HCT116 (cell line): Measurements from ENCODE around the gene NDUFS3. TPM values are rescaled to one million over a fixed set of nuclear protein-coding genes. Genes with fewer than 3 reads are reported as not detected.

Source experiments
- ATAC-seq: fragments of 200-7000 bp; cut with Tn5 transposase; 2 replicates; pipeline ENCODE4 v1.9.1; 2020; ENCODE audit warnings: mild to moderate bottlenecking, moderate library complexity
- BruUV-seq: library from RNA; stranded (reverse); fragments of 400-500 nt; replicated peaks from 2 replicates; lab custom pipeline; 2021; lab: Mats Ljungman, UMichigan
- CTCF ChIA-PET: fragments of 300-600 bp; sonication (Branson Sonifier 250); formaldehyde crosslinking; loops from one replicate; lab custom pipeline; 2021; ENCODE audit warnings: antibody characterized with exemption; lab: Charles Lee
- POLR2A ChIA-PET: fragments of 300-600, 350-600 bp; sonication (Branson Sonifier 250); formaldehyde crosslinking; loops from one replicate; lab custom pipeline; 2021; ENCODE audit warnings: antibody characterized with exemption; lab: Charles Lee
- RAD21 ChIA-PET, 2 experiments: fragments of 300-600 bp; sonication (Branson Sonifier 250); formaldehyde crosslinking; loops; one replicate each; lab custom pipeline; 2023; ENCODE audit warnings: low total read pairs in 2 of 2; ENCODE audit not compliant: uncharacterized antibody in 2 of 2, unreplicated experiment in 2 of 2, low non-redundant PET in 1 of 2; lab: Charles Lee
- DNase-seq: peaks from one replicate; pipeline ENCODE4 v3.0.0-alpha.2; 2010; ENCODE audit warnings: low read depth, low spot score
- H2AFZ ChIP-seq: fragments of 200-600 bp; shearing (Covaris generic), sonication (generic); 2 replicates; pipeline ENCODE4 v1.6.1; 2017; ENCODE audit warnings: low read depth, mixed run types, mixed read lengths, antibody characterized with exemption, low read length; ENCODE audit not compliant: poor library complexity, severe bottlenecking
- H3K27ac ChIP-seq: 2 replicates; pipeline ENCODE4 v1.5.1; 2012; ENCODE audit warnings: low read depth, low read length
- H3K27me3 ChIP-seq: fragments of 200-600 bp; sonication (generic); 2 replicates; pipeline ENCODE4 v1.6.1; 2016; ENCODE audit warnings: mixed run types, low read length, mixed read lengths; ENCODE audit not compliant: insufficient read depth
- H3K36me3 ChIP-seq, 2 experiments: fragments of 200-500 bp in 1 of 2; fragments of 200-600 bp in 1 of 2; sonication (Bioruptor generic) in 1 of 2; sonication (generic) in 1 of 2; 2 replicates each; pipeline versions ENCODE4 v1.5.1 to v1.6.1; 2014 to 2016; ENCODE audit warnings: low read length in 2 of 2, inconsistent platforms in 1 of 2, mixed read lengths in 1 of 2, mixed run types in 1 of 2; ENCODE audit not compliant: insufficient read depth in 2 of 2, control insufficient read depth in 1 of 2
- H3K4me1 ChIP-seq, 2 experiments: fragments of 200-600 bp in 1 of 2; sonication (generic) in 1 of 2; 2 replicates each; pipeline versions ENCODE4 v1.5.1 to v1.6.1; 2012 to 2017; ENCODE audit warnings: low read length in 2 of 2, inconsistent platforms in 1 of 2, mild to moderate bottlenecking in 1 of 2, mixed read lengths in 1 of 2, mixed run types in 1 of 2, moderate library complexity in 1 of 2; ENCODE audit not compliant: insufficient read depth in 2 of 2, control insufficient read depth in 1 of 2
- H3K4me2 ChIP-seq: fragments of 200-600 bp; sonication (generic); 2 replicates; pipeline ENCODE4 v1.6.1; 2017; ENCODE audit warnings: mixed run types, low read length, mixed read lengths
- H3K4me3 ChIP-seq, 2 experiments: fragments of 200-600 bp in 1 of 2; sonication (generic) in 1 of 2; replicated peaks in 1 of 2; 2 replicates each; pipeline ENCODE4 v1.5.1; 2011 to 2016; ENCODE audit warnings: low read length in 2 of 2, control low read depth in 1 of 2, low read depth in 1 of 2, mild to moderate bottlenecking in 1 of 2, mixed read lengths in 1 of 2, mixed run types in 1 of 2
- H3K79me2 ChIP-seq: fragments of 200-600 bp; sonication (generic); 2 replicates; pipeline ENCODE4 v1.6.1; 2017; ENCODE audit warnings: mild to moderate bottlenecking, mixed run types, low read length, moderate library complexity, mixed read lengths; ENCODE audit not compliant: insufficient read depth
- H3K9ac ChIP-seq: fragments of 200-600 bp; sonication (generic); 2 replicates; pipeline ENCODE4 v1.6.1; 2016; ENCODE audit warnings: low read length, mixed read lengths
- H3K9me2 ChIP-seq: fragments of 200-600 bp; sonication (generic), shearing (Covaris generic); 2 replicates; pipeline ENCODE4 v1.6.1; 2017; ENCODE audit warnings: mixed run types, mild to moderate bottlenecking, moderate library complexity; ENCODE audit not compliant: insufficient read depth
- H3K9me3 ChIP-seq, 2 experiments: fragments of 200-500 bp in 1 of 2; fragments of 200-600 bp in 1 of 2; sonication (Bioruptor generic) in 1 of 2; sonication (generic) in 1 of 2; 2 replicates each; pipeline ENCODE4 v1.6.1; 2014 to 2017; ENCODE audit warnings: low read length in 2 of 2, mixed read lengths in 2 of 2, inconsistent platforms in 1 of 2, low read depth in 1 of 2, mild to moderate bottlenecking in 1 of 2, mixed run types in 1 of 2, moderate library complexity in 1 of 2; ENCODE audit not compliant: control insufficient read depth in 1 of 2, insufficient read depth in 1 of 2
- H4K20me1 ChIP-seq: fragments of 200-600 bp; sonication (generic), shearing (Covaris generic); 2 replicates; pipeline ENCODE4 v1.6.1; 2017; ENCODE audit warnings: mixed run types, mild to moderate bottlenecking, moderate library complexity; ENCODE audit not compliant: insufficient read depth
- CTCF ChIP-seq, 3 experiments: fragments of 200-600 bp in 1 of 3; sonication (generic) in 1 of 3; IDR thresholded peaks in 2 of 3; conservative IDR thresholded peaks in 1 of 3; 2 replicates each; pipeline ENCODE4 v1.5.1; 2012 to 2017; ENCODE audit warnings: low read depth in 2 of 3, low read length in 2 of 3, antibody characterized with exemption in 1 of 3, borderline replicate concordance in 1 of 3, control low read depth in 1 of 3, mild to moderate bottlenecking in 1 of 3, mixed read lengths in 1 of 3, mixed run types in 1 of 3, moderate library complexity in 1 of 3; ENCODE audit not compliant: insufficient read depth in 1 of 3
- EZH2phosphoT487 ChIP-seq: fragments of 200-600 bp; IDR thresholded peaks from 2 replicates; pipeline ENCODE4 v1.6.1; 2018; ENCODE audit warnings: antibody characterized with exemption, borderline replicate concordance
- RAD21 ChIP-seq: IDR thresholded peaks from 2 replicates; pipeline ENCODE4 v1.6.1; 2012; ENCODE audit warnings: low read depth, mild to moderate bottlenecking
- SIN3A ChIP-seq: IDR thresholded peaks from 2 replicates; pipeline ENCODE4 v1.6.1; 2012; ENCODE audit warnings: low read depth
- SRF ChIP-seq: IDR thresholded peaks from 2 replicates; pipeline ENCODE4 v1.6.1; 2012; ENCODE audit warnings: low read depth
- ZBTB33 ChIP-seq: IDR thresholded peaks from 2 replicates; pipeline ENCODE4 v1.6.1; 2011; ENCODE audit warnings: mild to moderate bottlenecking, low read length, moderate library complexity; ENCODE audit not compliant: insufficient replicate concordance; ENCODE audit errors: extremely low read depth
- ZNF274 ChIP-seq: fragments of 200-500 bp; sonication (Bioruptor generic); IDR thresholded peaks from 2 replicates; pipeline ENCODE4 v1.6.1; 2014; ENCODE audit warnings: mild to moderate bottlenecking, low read depth, low read length, inconsistent platforms
- intact Hi-C: fragments of 100-400 bp; cut with micrococcal nuclease; formaldehyde crosslinking; loops from 2 replicates; pipeline ENCODE4 v1.10.0; 2022
- total RNA-seq: library from RNA; stranded (reverse); gene quantifications from one replicate; pipeline ENCODE4 v1.2.1, GENCODE V29; 2021; ENCODE audit not compliant: unreplicated experiment

Gene NDUFS3
- total RNA-seq, 1 experiment from 2014 or later: 134 TPM

- CTCF ChIA-PET: interaction anchor here (1.1 kb wide), 1 partner anchor 243 kb away, joined by 5 read pairs; no protein-coding TSS in a partner anchor
- no peaks in the 10 kb centered on the region for H3K27me3 ChIP-seq
- no peaks in the 10 kb centered on the region for H3K4me1 ChIP-seq
- no peak overlapping the region for H3K27ac ChIP-seq
- peak; percentile 21 for DNase-seq
- no peaks in the 10 kb centered on the region for H3K9me2 ChIP-seq
- ATAC-seq: peak; percentile 75
- no peak overlapping the region for H3K4me3 ChIP-seq
- no peaks in the 10 kb centered on the region for H3K9me3 ChIP-seq
- RAD21 ChIA-PET: interaction anchor here in 1 of 2 experiments (0.5 kb wide), 1 partner anchor 37 kb away, joined by 3 read pairs; no protein-coding TSS in a partner anchor
- H3K4me2 ChIP-seq: no peak overlapping the region
- POLR2A ChIA-PET: no interaction called here
- no peaks in the 10 kb centered on the region for H3K79me2 ChIP-seq
- no peak overlapping the region for H3K9ac ChIP-seq
- no TSS peak for BruUV-seq
- H3K36me3 ChIP-seq: peaks cover 20 to 24% of the 10 kb centered on the region in 2 experiments
- TF ChIP-seq CTCF (IDR thresholded peaks at IDR 0.05 in 2 of 3, conservative IDR thresholded peaks at IDR 0.05 in 1 of 3; ENCODE audit: borderline replicate concordance in 1 of 3, insufficient read depth in 1 of 3, low read depth in 2 of 3, low read length in 2 of 3) (peak; percentile 61 to 69 (median 69); a peak in 5 of 6 replicates), EZH2phosphoT487 (no peak), RAD21 (peak; percentile 78)
- TF ChIP-seq, all 23 proteins: peak for 2
- Histone ChIP-seq H4K20me1 (no peaks in the 10 kb centered on the region; the same call in 1 of the 2 replicates), H2AFZ (no peak overlapping the region)
- intact Hi-C loops: loop anchor here (5.0 to 10.0 kb wide), 2 partner anchors 152 to 245 kb away; no protein-coding TSS in a partner anchor
These were observed 38.0 kb downstream of the NDUFS3 start for GRCh38 chr11:47616726-47617416.

GRCh38 chr11:47617417-47617809 lies 38.5 kb downstream of the NDUFS3 start:
- DNase-seq (no peak), ATAC-seq (no peak)
- BruUV-seq: no TSS peak
- Histone ChIP-seq H3K27ac (no peak overlapping the region), H3K36me3 (peaks cover 25 to 28% of the 10 kb centered on the region in 2 experiments), H3K79me2 (no peaks in the 10 kb centered on the region), H4K20me1 (no peaks in the 10 kb centered on the region; the same call in 1 of the 2 replicates), H3K4me3 (no peak overlapping the region), H3K27me3 (no peaks in the 10 kb centered on the region), H2AFZ (no peak overlapping the region), H3K9ac (no peak overlapping the region), H3K4me1 (no peaks in the 10 kb centered on the region), H3K9me3 (no peaks in the 10 kb centered on the region), H3K9me2 (no peaks in the 10 kb centered on the region), H3K4me2 (no peak overlapping the region)
- ChIA-PET POLR2A (no interaction called here), CTCF (interaction anchor here (1.1 kb wide), 1 partner anchor 243 kb away, joined by 5 read pairs; no protein-coding TSS in a partner anchor), RAD21 (no interaction called here)
- intact Hi-C loops: loop anchor here (5.0 to 10.0 kb wide), 2 partner anchors 153 to 245 kb away; no protein-coding TSS in a partner anchor
- TF ChIP-seq SIN3A (no peak), ZNF274 (no peak), SRF (no peak), CTCF (IDR thresholded peaks at IDR 0.05 in 2 of 3, conservative IDR thresholded peaks at IDR 0.05 in 1 of 3; ENCODE audit: borderline replicate concordance in 1 of 3, insufficient read depth in 1 of 3, low read depth in 2 of 3, low read length in 2 of 3) (no peak), ZBTB33 (no peak)
